ENCODE results near the gene SCAI. TPM values are rescaled to one million over a fixed set of nuclear protein-coding genes. Genes with fewer than 3 reads are reported as not detected.
"Not testable (repeated sequence)": the region's sequence is repeated elsewhere in the genome, so short reads cannot be mapped to it uniquely, and the experiment has no call there.

The SCAI gene
- total and polyA plus RNA-seq, 4 donors: 1.4 to 39.9 (median 8.0) TPM

DNA sequence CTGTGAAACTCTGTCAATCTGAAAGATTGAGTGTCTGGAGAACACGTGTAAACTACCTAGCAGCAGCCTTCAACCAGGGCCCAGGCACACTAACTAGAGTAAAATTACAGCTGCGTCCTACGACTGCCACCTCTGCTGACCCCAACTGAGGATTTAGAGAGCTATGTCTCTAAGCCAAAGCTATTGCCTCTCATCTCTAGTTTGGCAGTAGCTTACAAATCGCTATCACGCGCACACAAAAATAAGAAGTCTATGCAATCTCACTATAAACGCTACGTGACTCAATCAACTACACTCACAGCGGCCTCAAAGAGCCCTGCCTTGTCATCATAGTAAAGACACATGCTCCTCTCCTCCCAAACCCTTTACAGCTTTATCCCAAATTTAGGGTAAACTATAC is 37.5 kb upstream of the SCAI start:
- TF ChIP-seq CTCF (IDR thresholded peaks at IDR 0.05; ENCODE audit: control extremely low read depth, extremely low read depth): no peak
- 90 to 91% methylated on average over 9 of the region's 9 CpGs for WGBS, 2 donors

GRCh38 chr9:125179776-125180175 is 36.4 kb upstream of the SCAI start:
- not testable (repeated sequence) for H3K36me3 ChIP-seq (ENCODE audit: control insufficient read depth in 4 of 4, insufficient read depth in 4 of 4, low read length in 4 of 4); ATAC-seq (ENCODE audit: insufficient read depth, low FRiP score); H3K27me3 ChIP-seq (ENCODE audit: control insufficient read depth in 3 of 3, insufficient read depth in 3 of 3, low read length in 2 of 3); DNase-seq; H3K9ac ChIP-seq (ENCODE audit: insufficient read depth in 1 of 2, low read length in 2 of 2); H3K27ac ChIP-seq (ENCODE audit: low read depth in 1 of 2, low read length in 1 of 2); H3K4me3 ChIP-seq; H3K9me3 ChIP-seq (ENCODE audit: control insufficient read depth in 4 of 4, insufficient read depth in 3 of 4, low read length in 3 of 4)
- WGBS, 2 donors: 90 to 95% methylated on average over 4 of the region's 4 CpGs
- H3K4me1 ChIP-seq (ENCODE audit: control insufficient read depth in 5 of 5, insufficient read depth in 5 of 5, low read length in 5 of 5): peaks cover 0 to 14% (median 6%) of the 10 kb centered on the region in 5 donors

More for the DNA sequence above, 37.5 kb upstream of the SCAI start:
- Histone ChIP-seq H3K4me3 (no peak overlapping the region), H3K9ac (ENCODE audit: insufficient read depth in 1 of 2, low read length in 2 of 2) (no peak overlapping the region), H3K27me3 (ENCODE audit: control insufficient read depth in 3 of 3, insufficient read depth in 3 of 3, low read length in 2 of 3) (no peaks in the 10 kb centered on the region), H3K9me3 (ENCODE audit: control insufficient read depth in 4 of 4, insufficient read depth in 3 of 4, low read length in 3 of 4) (no peaks in the 10 kb centered on the region), H3K36me3 (ENCODE audit: control insufficient read depth in 4 of 4, insufficient read depth in 4 of 4, low read length in 4 of 4) (peaks cover 0 to 4% (median 1%) of the 10 kb centered on the region in 4 donors), H3K4me1 (ENCODE audit: control insufficient read depth in 5 of 5, insufficient read depth in 5 of 5, low read length in 5 of 5) (peaks cover 0 to 14% (median 6%) of the 10 kb centered on the region in 5 donors), H3K27ac (ENCODE audit: low read depth in 1 of 2, low read length in 1 of 2) (no peak overlapping the region)
- DNase-seq: peak in 1 of 3 donors; percentile 48
- ATAC-seq (ENCODE audit: insufficient read depth, low FRiP score): no peak

DNA sequence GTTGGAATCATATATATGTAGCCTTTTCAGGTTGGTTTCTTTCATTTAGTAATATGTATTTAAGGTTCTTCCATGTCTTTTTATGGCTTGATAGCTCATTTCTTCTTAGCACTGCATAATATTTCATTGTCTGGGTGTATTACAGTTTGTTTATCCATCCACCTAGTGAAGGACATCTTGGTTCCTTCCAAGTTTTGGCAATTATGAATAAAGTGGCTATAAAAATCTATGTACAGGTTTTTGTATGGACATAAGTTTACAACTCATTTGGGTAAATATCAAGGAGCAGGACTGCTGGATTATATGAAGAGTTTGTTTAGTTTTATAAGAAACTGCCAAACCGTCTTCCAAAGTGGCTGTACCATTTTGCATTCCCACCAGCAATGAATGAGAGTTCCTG is 34.6 kb upstream of the SCAI start:
- ATAC-seq (ENCODE audit: insufficient read depth, low FRiP score) (no peak), DNase-seq (no peak)
- H3K27me3 ChIP-seq (ENCODE audit: control insufficient read depth in 3 of 3, insufficient read depth in 3 of 3, low read length in 2 of 3): no peaks in the 10 kb centered on the region
- H3K4me3 ChIP-seq: no peak overlapping the region
- H3K4me1 ChIP-seq (ENCODE audit: control insufficient read depth in 5 of 5, insufficient read depth in 5 of 5, low read length in 5 of 5): peaks cover 0 to 9% (median 3%) of the 10 kb centered on the region in 5 donors
- H3K36me3 ChIP-seq (ENCODE audit: control insufficient read depth in 4 of 4, insufficient read depth in 4 of 4, low read length in 4 of 4): peaks cover 0 to 4% (median 2%) of the 10 kb centered on the region in 4 donors
- no peak overlapping the region for H3K27ac ChIP-seq (ENCODE audit: low read depth in 1 of 2, low read length in 1 of 2)
- H3K9ac ChIP-seq (ENCODE audit: insufficient read depth in 1 of 2, low read length in 2 of 2): no peak overlapping the region
- H3K9me3 ChIP-seq (ENCODE audit: control insufficient read depth in 4 of 4, insufficient read depth in 3 of 4, low read length in 3 of 4): no peaks in the 10 kb centered on the region
- no peak for TF ChIP-seq CTCF (IDR thresholded peaks at IDR 0.05; ENCODE audit: control extremely low read depth, extremely low read depth)
- WGBS, 2 donors: 100% methylated on average over 1 of the region's 1 CpG

DNA sequence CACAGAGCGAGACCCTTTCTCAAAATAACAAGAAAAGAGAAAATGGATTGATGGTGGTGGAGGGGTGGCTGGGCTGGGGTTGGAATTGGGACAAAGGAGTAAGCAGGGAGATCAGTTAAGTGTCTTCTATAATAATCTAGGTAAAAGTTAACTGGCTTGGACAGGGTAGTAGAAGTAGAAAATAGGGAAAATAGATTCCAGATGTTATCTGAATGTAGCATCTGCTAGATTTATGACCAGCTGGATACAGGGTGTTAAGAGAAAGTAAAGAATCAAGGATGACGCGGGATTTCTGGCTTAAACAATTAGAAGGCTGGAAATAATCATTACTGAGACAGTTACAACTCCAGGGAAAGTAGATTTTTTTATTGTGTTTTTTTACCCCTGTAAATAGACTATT is 33.3 kb upstream of the SCAI start:
- ATAC-seq (ENCODE audit: insufficient read depth, low FRiP score): no peak
- no peak for TF ChIP-seq CTCF (IDR thresholded peaks at IDR 0.05; ENCODE audit: control extremely low read depth, extremely low read depth)
- no peak overlapping the region for H3K9ac ChIP-seq (ENCODE audit: insufficient read depth in 1 of 2, low read length in 2 of 2)

More for the DNA sequence above, 33.3 kb upstream of the SCAI start:
- Histone ChIP-seq H3K4me1 (ENCODE audit: control insufficient read depth in 5 of 5, insufficient read depth in 5 of 5, low read length in 5 of 5) (peaks cover 5 to 7% (median 6%) of the 10 kb centered on the region in 5 donors), H3K36me3 (ENCODE audit: control insufficient read depth in 4 of 4, insufficient read depth in 4 of 4, low read length in 4 of 4) (peaks cover 0 to 4% (median 2%) of the 10 kb centered on the region in 4 donors), H3K4me3 (no peak overlapping the region), H3K27me3 (ENCODE audit: control insufficient read depth in 3 of 3, insufficient read depth in 3 of 3, low read length in 2 of 3) (no peaks in the 10 kb centered on the region), H3K9me3 (ENCODE audit: control insufficient read depth in 4 of 4, insufficient read depth in 3 of 4, low read length in 3 of 4) (no peaks in the 10 kb centered on the region), H3K27ac (ENCODE audit: low read depth in 1 of 2, low read length in 1 of 2) (no peak overlapping the region)
- DNase-seq: no peak
- WGBS, 2 donors: 91 to 95% methylated on average over 3 of the region's 3 CpGs
